Stimulated activated naive B cell treated with anti-CD40 and anti-IgM and Interleukin-4, amounts not matched to agents 10 μg/mL and 1 μg/mL and 100 μg/mL, for 72 hours (primary cell): ENCODE data around the gene CCNL2.
"Not testable (repeated sequence)": the region's sequence is repeated elsewhere in the genome, so short reads cannot be mapped to it uniquely, and the experiment has no call there.

ENCODE experiments used
- ATAC-seq, 2 donors: fragments of 150-1000 bp; cut with Tn5 transposase; replicated peaks; 2 replicates each; pipeline ENCODE4 v1.10.0; 2021; ENCODE audit warnings: moderate library complexity in 1 of 2
- DNase-seq: peaks from one replicate; pipeline ENCODE4 v3.0.0; 2021
- H3K27ac Mint-ChIP-seq: one replicate; pipeline ENCODE4 v1.8.0; 2022; ENCODE audit warnings: mild to moderate bottlenecking, mixed read lengths
- H3K27me3 Mint-ChIP-seq, 2 donors: one replicate each; pipeline ENCODE4 v1.8.0; 2022; ENCODE audit warnings: mixed read lengths in 2 of 2
- H3K36me3 Mint-ChIP-seq, 2 donors: one replicate each; pipeline ENCODE4 v1.8.0; 2022; ENCODE audit warnings: mixed read lengths in 2 of 2, mild to moderate bottlenecking in 1 of 2
- H3K4me1 Mint-ChIP-seq, 2 donors: one replicate each; pipeline ENCODE4 v1.8.0; 2022; ENCODE audit warnings: mixed read lengths in 2 of 2, mild to moderate bottlenecking in 1 of 2
- H3K4me3 Mint-ChIP-seq, 2 donors: one replicate each; pipeline ENCODE4 v1.8.0; 2022; ENCODE audit warnings: mild to moderate bottlenecking in 2 of 2, mixed read lengths in 2 of 2, moderate library complexity in 1 of 2
- H3K9me3 Mint-ChIP-seq, 2 donors: one replicate each; pipeline ENCODE4 v1.8.0; 2022; ENCODE audit warnings: mixed read lengths in 2 of 2, mild to moderate bottlenecking in 1 of 2

Gene CCNL2

DNA sequence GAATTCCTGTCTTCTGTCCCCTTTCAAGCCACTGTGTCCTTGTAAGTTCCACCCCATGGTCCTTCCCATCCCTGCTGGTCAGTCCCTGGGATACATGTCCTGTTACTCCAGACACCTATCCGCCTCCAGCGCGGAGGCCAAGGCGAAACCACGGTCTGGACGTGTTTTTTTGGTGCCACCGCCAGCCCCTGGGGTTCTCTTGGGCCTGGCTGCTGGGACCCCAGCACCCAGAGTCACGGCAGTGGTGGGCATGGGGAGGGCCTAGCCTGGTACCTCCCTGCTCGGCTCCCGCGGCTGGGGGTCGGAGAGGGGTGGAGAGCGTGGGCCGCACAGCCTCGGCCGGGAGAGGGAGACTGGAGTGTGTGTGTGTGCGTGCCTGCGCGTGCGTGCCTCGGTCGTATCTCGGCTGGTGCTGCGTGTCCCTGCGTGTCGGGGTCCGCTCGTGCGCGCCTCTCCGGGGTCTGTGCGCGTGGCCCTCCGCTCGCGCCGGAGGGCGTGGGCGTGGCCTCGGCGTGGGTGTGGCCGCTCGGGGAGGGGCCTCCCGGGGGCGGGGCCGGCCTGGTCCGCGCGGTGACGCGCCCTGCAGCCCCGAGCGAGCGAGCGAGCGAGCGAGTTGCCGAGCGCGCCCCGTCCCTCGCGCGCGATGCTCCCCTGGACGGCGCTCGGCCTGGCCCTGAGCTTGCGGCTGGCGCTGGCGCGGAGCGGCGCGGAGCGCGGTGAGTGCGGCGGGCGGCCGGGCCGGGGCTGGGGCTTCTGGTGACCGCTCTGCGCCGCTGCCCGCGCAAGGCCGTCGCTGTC, 36.2 kb upstream of the CCNL2 start, which contains the start of gene VWA1:
Gene VWA1 (plus strand): TSS at position 585 of the 798 bp plus-strand sequence. CDS start 59 bp downstream, at position 644.
- Mint-ChIP-seq H3K36me3 (no peaks in the 10 kb centered on the region), H3K4me1 (peaks cover 13 to 34% of the 10 kb centered on the region in 2 donors), H3K9me3 (no peaks in the 10 kb centered on the region), H3K27ac (peak within 1 kb of the TSS; percentile 37), H3K4me3 (peak within 1 kb of the TSS; percentile 72 to 78), H3K27me3 (peaks cover 22 to 63% of the 10 kb centered on the region in 2 donors)
- peak; percentile 51 to 62 for ATAC-seq
- DNase-seq, result no peak

DNA sequence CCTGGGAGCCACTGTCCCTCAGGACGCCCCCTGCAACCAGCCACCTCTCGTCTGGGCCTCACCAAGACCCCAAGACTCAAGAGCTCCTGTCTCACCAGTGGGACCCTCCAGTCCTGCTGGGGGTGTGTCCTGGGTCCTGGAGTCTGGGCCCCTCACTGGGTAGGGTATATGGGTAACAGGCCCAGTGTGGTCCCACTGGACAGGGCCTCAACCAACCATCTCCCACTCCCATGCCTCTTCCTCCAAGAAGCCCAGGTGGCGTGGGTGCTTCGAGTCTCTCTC, 35.6 kb upstream of the CCNL2 start:
- no peak overlapping the region for H3K27ac Mint-ChIP-seq
- H3K4me1 Mint-ChIP-seq, result peaks cover 13 to 34% of the 10 kb centered on the region in 2 donors
- H3K36me3 Mint-ChIP-seq, result no peaks in the 10 kb centered on the region
- H3K27me3 Mint-ChIP-seq, result peaks cover 27 to 69% of the 10 kb centered on the region in 2 donors
- ATAC-seq (no peak), DNase-seq (no peak)
- no peaks in the 10 kb centered on the region for H3K9me3 Mint-ChIP-seq
- H3K4me3 Mint-ChIP-seq, result peak overlapping the region; percentile 72 to 78

- Mint-ChIP-seq H3K4me1 (peaks cover 13 to 34% of the 10 kb centered on the region in 2 donors), H3K27ac (no peak overlapping the region), H3K27me3 (peaks cover 31 to 74% of the 10 kb centered on the region in 2 donors), H3K9me3 (no peaks in the 10 kb centered on the region), H3K4me3 (peak overlapping the region in 1 of 2 donors; percentile 61), H3K36me3 (no peaks in the 10 kb centered on the region)
- DNase-seq (no peak), ATAC-seq (peak; percentile 7 to 15)
Measured at GRCh38 chr1:1434131-1434823, 35.1 kb upstream of the CCNL2 start.

DNA sequence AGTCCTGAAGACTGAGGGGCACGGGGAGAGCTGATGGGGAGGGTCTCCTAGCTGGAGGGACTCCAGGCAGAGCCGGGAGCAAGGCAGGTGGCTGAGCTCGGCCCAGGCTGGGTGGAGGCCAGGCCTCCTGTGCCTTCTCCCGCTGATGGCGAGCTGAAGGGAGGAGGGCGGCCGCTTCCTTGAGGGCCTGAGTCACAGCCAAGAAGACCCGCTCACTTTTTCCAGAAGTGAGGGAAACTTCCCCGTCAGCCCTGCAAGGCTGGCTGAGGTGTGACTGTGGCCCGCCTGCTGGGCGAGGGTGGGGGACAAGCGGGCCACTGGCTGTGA, 34.6 kb upstream of the CCNL2 start:
- Mint-ChIP-seq H3K4me1 (peaks cover 13 to 34% of the 10 kb centered on the region in 2 donors), H3K4me3 (peak overlapping the region in 1 of 2 donors; percentile 61), H3K27ac (peak overlapping the region; percentile 31), H3K27me3 (peaks cover 35 to 76% of the 10 kb centered on the region in 2 donors), H3K36me3 (no peaks in the 10 kb centered on the region), H3K9me3 (no peaks in the 10 kb centered on the region)
- ATAC-seq, result peak; percentile 53 to 62
- DNase-seq, result no peak

DNA sequence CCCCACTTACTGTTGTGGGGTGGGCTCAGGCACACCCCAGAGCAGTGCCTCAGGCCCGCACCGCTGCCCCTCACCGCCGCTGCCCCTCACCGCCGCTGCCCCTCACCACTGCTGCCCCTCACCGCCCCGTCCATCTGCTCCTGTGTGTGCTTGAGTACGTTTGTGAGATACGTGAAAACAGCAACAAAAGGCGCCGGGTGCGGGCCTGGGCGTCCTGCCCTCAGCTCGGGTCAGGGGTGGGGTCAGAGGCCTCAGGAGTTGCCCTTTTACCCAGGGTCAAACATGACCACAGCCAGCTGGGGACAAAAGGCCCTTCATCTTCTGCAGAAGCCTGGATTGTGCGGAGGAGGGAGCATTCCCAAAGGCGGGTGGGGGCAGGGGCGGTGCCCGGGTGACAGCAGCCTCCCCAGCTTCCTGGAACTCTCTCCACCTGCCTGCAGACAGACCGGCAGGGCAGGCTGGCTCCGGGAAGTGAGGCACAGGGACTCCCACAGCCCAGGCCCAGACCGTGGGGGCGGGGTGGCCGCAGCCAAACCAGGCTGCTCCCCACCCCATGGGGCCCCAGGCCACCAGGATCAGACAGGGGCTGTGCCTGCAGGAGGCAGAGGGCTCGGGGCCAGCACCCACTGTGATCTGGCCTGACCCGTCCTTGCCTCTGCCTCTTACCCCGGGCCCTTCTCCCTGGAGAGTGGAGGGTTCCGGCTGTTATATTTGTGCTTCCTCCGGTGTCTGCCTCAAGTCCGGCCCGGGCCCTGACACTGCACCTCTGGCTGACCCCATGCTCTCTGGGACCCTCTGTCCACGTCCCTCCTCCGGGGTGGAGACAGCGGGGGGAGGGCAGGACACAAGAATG, 34.0 kb upstream of the CCNL2 start:
- ATAC-seq (peak; percentile 21 to 26), DNase-seq (no peak)
- Mint-ChIP-seq H3K36me3 (no peaks in the 10 kb centered on the region), H3K9me3 (no peaks in the 10 kb centered on the region), H3K4me1 (peaks cover 15 to 34% of the 10 kb centered on the region in 2 donors), H3K27ac (peak overlapping the region; percentile 31), H3K27me3 (peaks cover 40 to 76% of the 10 kb centered on the region in 2 donors), H3K4me3 (no peak overlapping the region)

DNA sequence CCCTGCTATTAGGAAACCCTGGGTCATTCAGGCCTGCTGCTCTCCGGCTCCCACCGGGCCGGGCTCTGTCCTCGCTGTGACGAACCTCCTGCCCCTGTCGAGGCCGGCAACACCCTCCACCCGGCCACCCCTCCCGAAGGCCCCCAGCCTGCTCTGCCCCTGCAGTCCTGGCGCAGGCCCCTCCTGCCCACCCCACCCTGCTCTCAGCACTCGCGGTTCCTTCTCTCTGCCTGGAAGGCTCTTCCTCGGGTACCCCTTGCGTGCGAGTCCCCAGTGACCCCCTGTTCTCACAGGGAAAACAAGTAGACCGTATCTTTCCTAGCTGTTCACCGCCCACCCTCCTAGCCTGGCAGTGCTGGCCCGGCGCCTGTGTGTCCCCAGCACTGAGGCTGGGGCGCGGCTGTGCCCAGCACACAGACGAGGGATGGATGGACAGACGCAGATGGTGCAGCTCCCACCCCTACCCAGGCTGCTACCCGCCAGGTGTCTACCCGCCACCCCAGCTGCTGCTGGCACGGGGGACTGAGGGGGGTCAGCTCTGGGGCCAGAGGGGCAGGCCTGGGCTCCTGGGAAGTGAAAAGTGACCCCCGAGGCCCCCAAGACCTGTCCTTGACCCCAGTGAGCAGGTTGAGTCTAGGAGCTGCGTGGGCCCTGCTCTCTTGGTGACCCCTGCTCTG, 33.3 kb upstream of the CCNL2 start:
- Mint-ChIP-seq H3K36me3 (no peaks in the 10 kb centered on the region), H3K4me3 (no peak overlapping the region), H3K27ac (no peak overlapping the region), H3K4me1 (peaks cover 15 to 34% of the 10 kb centered on the region in 2 donors), H3K27me3 (peaks cover 40 to 75% of the 10 kb centered on the region in 2 donors), H3K9me3 (no peaks in the 10 kb centered on the region)
- ATAC-seq (no peak), DNase-seq (no peak)

- no peak for ATAC-seq
- H3K27me3 Mint-ChIP-seq, result peaks cover 40 to 73% of the 10 kb centered on the region in 2 donors
- H3K36me3 Mint-ChIP-seq, result no peaks in the 10 kb centered on the region
- H3K9me3 Mint-ChIP-seq, result no peaks in the 10 kb centered on the region
- H3K4me3 Mint-ChIP-seq, result no peak overlapping the region
- DNase-seq, result no peak
- peaks cover 15 to 34% of the 10 kb centered on the region in 2 donors for H3K4me1 Mint-ChIP-seq
- no peak overlapping the region for H3K27ac Mint-ChIP-seq
Measured at GRCh38 chr1:1431845-1432273, 32.7 kb upstream of the CCNL2 start.

DNA sequence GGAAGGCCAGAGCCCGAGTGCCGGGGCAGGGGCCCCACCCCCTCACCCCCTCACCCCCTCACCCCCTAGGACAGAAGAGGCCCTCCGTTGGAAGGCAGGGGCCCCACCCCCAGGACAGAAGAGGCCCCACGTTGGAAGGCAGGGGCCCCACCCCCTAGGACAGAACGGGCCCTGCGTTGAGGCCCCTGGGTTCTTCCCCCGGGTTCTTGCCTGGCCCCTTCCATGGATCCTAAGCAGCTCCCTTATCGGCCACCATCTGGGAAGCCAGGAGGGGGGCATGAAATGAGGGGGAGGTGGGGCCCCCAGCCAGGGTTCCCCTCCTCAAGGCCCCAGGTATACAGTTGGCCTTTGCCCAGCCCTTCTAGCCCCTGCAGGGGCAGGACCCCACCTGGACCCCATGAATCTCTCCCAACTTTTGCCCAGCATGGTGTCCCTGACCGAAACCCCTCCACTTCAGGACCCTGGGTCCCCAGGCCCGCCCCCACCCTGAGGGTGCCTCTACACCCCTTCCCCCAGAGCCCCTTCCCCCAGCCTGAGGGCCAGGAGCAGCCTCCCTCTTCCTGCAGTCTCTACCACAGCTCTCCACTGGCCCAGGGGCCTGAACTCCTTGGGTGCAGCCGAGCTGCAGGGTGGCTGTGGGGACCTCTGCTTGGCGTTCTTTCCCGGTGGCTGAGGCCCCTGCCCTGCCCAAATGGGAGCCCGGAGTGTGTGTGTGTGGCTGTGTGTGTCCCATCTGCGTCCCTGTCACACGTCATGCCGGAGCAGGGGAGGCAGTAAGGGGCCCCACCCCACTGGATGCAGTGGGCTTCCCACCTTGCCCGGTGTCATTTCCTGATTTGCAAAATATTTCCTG, 32.1 kb upstream of the CCNL2 start:
- no peaks in the 10 kb centered on the region for H3K36me3 Mint-ChIP-seq
- H3K9me3 Mint-ChIP-seq, result no peaks in the 10 kb centered on the region
- H3K27me3 Mint-ChIP-seq, result peaks cover 40 to 72% of the 10 kb centered on the region in 2 donors
- H3K4me1 Mint-ChIP-seq, result peaks cover 14 to 36% of the 10 kb centered on the region in 2 donors
- no peak overlapping the region for H3K4me3 Mint-ChIP-seq
- H3K27ac Mint-ChIP-seq, result no peak overlapping the region
- DNase-seq (no peak), ATAC-seq (no peak)

GRCh38 chr1:1430114-1430982, 31.2 kb upstream of the CCNL2 start:
- peaks cover 14 to 32% of the 10 kb centered on the region in 2 donors for H3K4me1 Mint-ChIP-seq
- H3K36me3 Mint-ChIP-seq, result no peaks in the 10 kb centered on the region
- H3K9me3 Mint-ChIP-seq, result no peaks in the 10 kb centered on the region
- DNase-seq (no peak), ATAC-seq (no peak)
- no peak overlapping the region for H3K4me3 Mint-ChIP-seq
- H3K27me3 Mint-ChIP-seq, result peaks cover 44 to 76% of the 10 kb centered on the region in 2 donors
- H3K27ac Mint-ChIP-seq, result no peak overlapping the region

DNA sequence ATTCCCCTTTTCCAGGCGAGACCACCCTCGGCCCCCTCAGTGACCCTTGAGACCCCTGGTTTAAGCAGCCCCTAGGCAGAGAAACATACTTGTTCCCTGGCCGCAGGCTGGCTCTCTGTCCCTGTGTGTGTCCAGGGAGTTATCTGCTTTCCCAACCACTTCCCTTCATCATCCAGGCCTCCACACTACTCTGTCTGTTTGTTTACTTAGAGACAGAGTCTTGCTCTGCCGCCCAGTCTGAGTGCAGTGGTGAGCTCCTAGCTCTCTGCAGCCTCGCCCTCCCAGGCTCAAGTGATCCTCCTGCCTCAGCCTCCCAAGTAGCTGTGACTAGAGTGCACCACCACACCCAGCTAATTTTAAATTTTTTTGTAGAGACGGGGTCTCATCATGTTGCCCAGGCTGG, 30.5 kb upstream of the CCNL2 start:
- peaks cover 42 to 76% of the 10 kb centered on the region in 2 donors for H3K27me3 Mint-ChIP-seq
- no peaks in the 10 kb centered on the region for H3K36me3 Mint-ChIP-seq
- H3K4me1 Mint-ChIP-seq, result peaks cover 9 to 26% of the 10 kb centered on the region in 2 donors
- H3K4me3 Mint-ChIP-seq, result no peak overlapping the region
- no peak overlapping the region for H3K27ac Mint-ChIP-seq
- no peak for ATAC-seq
- no peak for DNase-seq
- H3K9me3 Mint-ChIP-seq, result no peaks in the 10 kb centered on the region

DNA sequence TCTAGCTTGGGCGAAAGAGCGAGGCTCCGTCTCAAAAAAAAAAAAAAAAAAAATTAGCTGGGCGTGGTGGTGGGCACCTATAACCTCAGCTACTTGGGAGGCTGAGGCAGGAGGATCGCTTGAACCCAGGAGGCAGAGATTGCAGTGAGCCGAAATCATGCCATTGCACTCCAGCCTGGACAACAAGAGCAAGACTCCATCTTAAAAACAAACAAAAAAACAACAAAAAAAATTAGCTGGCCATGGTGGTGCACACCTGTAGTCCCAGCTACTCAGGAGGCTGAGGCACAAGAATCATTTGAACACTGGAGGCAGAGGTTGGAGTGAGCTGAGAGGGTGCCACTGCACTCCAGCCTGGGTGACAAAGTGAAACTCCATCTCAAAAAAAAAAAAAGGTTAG, 29.8 kb upstream of the CCNL2 start:
- H3K9me3 Mint-ChIP-seq, H3K36me3 Mint-ChIP-seq, DNase-seq, ATAC-seq, H3K4me3 Mint-ChIP-seq, H3K27ac Mint-ChIP-seq: not testable (repeated sequence)
- peaks cover 9 to 19% of the 10 kb centered on the region in 2 donors for H3K4me1 Mint-ChIP-seq
- H3K27me3 Mint-ChIP-seq, result peaks cover 46 to 74% of the 10 kb centered on the region in 2 donors

GRCh38 chr1:1428174-1428573, 29.0 kb upstream of the CCNL2 start:
- Mint-ChIP-seq H3K27me3 (peaks cover 48 to 71% of the 10 kb centered on the region in 2 donors), H3K4me3 (peak overlapping the region in 1 of 2 donors; percentile 39), H3K36me3 (no peaks in the 10 kb centered on the region), H3K4me1 (peaks cover 7 to 11% of the 10 kb centered on the region in 2 donors), H3K9me3 (no peaks in the 10 kb centered on the region), H3K27ac (no peak overlapping the region)
- DNase-seq (no peak), ATAC-seq (no peak)
